Activated CD4-positive, alpha-beta memory T cell treated with anti-CD3 and anti-CD28 coated beads, Interleukin-2, amount 10 ng/mL, durations not matched to agents 7 days and 5 days (primary cell): ENCODE data around the gene ZBTB44. TPM values are rescaled to one million over a fixed set of nuclear protein-coding genes. Genes with fewer than 3 reads are reported as not detected.
"Not testable (repeated sequence)": the region's sequence is repeated elsewhere in the genome, so short reads cannot be mapped to it uniquely, and the experiment has no call there.

Experiments used
- CTCF ChIA-PET: fragments of 350-600 bp; sonication (Branson Sonifier 250); formaldehyde crosslinking; loops from one replicate; lab custom pipeline; 2021; ENCODE audit warnings: antibody characterized with exemption, inconsistent platforms; lab: Charles Lee
- POLR2A ChIA-PET: fragments of 350-600 bp; sonication (Branson Sonifier 250); formaldehyde crosslinking; loops from one replicate; lab custom pipeline; 2021; ENCODE audit warnings: antibody characterized with exemption; lab: Charles Lee
- DNase-seq: peaks from one replicate; pipeline ENCODE4 v3.0.0-alpha.2; 2020
- H3K27ac Mint-ChIP-seq: one replicate; pipeline ENCODE4 v1.8.0; 2021; ENCODE audit warnings: mild to moderate bottlenecking, mixed read lengths
- H3K27me3 Mint-ChIP-seq: one replicate; pipeline ENCODE4 v1.8.0; 2021; ENCODE audit warnings: mixed read lengths
- H3K36me3 Mint-ChIP-seq: one replicate; pipeline ENCODE4 v1.8.0; 2021; ENCODE audit warnings: low read depth, mixed read lengths
- H3K4me1 Mint-ChIP-seq: one replicate; pipeline ENCODE4 v1.8.0; 2021; ENCODE audit warnings: mixed read lengths
- H3K4me3 Mint-ChIP-seq: one replicate; pipeline ENCODE4 v1.8.0; 2021; ENCODE audit warnings: mild to moderate bottlenecking, mixed read lengths
- H3K9me3 Mint-ChIP-seq: one replicate; pipeline ENCODE4 v1.8.0; 2021; ENCODE audit warnings: mixed read lengths
- total RNA-seq, 2 experiments: library from RNA; stranded (reverse); gene quantifications; one replicate each; pipeline ENCODE4 v1.2.3, GENCODE V29; 2021

ZBTB44 gene
- 10 to 100 TPM; 51.2 to 51.7 TPM for total RNA-seq

GRCh38 chr11:130314750-130315285, at the start of gene ZBTB44:
Gene ZBTB44 (minus strand): TSS chr11:130314917. CDS start chr11:130261873, 53,044 bp downstream.
- DNase-seq, result peak; percentile 93
- peaks cover 5% of the 10 kb centered on the region for H3K36me3 Mint-ChIP-seq
- H3K27me3 Mint-ChIP-seq, result no peaks in the 10 kb centered on the region
- H3K4me3 Mint-ChIP-seq, result peak within 1 kb of the TSS; percentile 97
- ChIA-PET POLR2A (interaction anchor here (0.6 to 2.4 kb wide), 6 partner anchors 11 to 311 kb away, joined by 3 to 16 read pairs (median 4); no protein-coding TSS in a partner anchor), CTCF (interaction anchor here (1.0 kb wide), 1 partner anchor 102 kb away, joined by 4 read pairs; no protein-coding TSS in a partner anchor)
- no peaks in the 10 kb centered on the region for H3K9me3 Mint-ChIP-seq
- peak within 1 kb of the TSS; percentile 95 for H3K27ac Mint-ChIP-seq
- H3K4me1 Mint-ChIP-seq, result peaks cover 45% of the 10 kb centered on the region

- Mint-ChIP-seq H3K9me3 (peaks cover 6% of the 10 kb centered on the region), H3K4me1 (no peaks in the 10 kb centered on the region), H3K27me3 (peaks cover 10% of the 10 kb centered on the region), H3K27ac (no peak overlapping the region), H3K36me3 (peaks cover 4% of the 10 kb centered on the region), H3K4me3 (no peak overlapping the region)
- POLR2A ChIA-PET, result no interaction called here
- DNase-seq, result no peak
- CTCF ChIA-PET, result interaction anchor here (0.7 kb wide), 1 partner anchor 1316 kb away, joined by 3 read pairs; no protein-coding TSS in a partner anchor
These were observed 44.7 kb upstream of the ZBTB44 start for GRCh38 chr11:130359419-130359818.

- Mint-ChIP-seq H3K27ac (no peak overlapping the region), H3K9me3 (peaks cover 6% of the 10 kb centered on the region), H3K27me3 (peaks cover 12% of the 10 kb centered on the region), H3K4me3 (no peak overlapping the region), H3K36me3 (peaks cover 4% of the 10 kb centered on the region), H3K4me1 (no peaks in the 10 kb centered on the region)
- no peak for DNase-seq
- ChIA-PET CTCF (no interaction called here), POLR2A (no interaction called here)
These were observed 43.7 kb upstream of the ZBTB44 start for GRCh38 chr11:130358398-130358797.

- peaks cover 2% of the 10 kb centered on the region for H3K36me3 Mint-ChIP-seq
- H3K27ac Mint-ChIP-seq, result no peak overlapping the region
- H3K27me3 Mint-ChIP-seq, result no peaks in the 10 kb centered on the region
- ChIA-PET CTCF (no interaction called here), POLR2A (no interaction called here)
- H3K4me3 Mint-ChIP-seq, result no peak overlapping the region
- H3K9me3 Mint-ChIP-seq, result peaks cover 4% of the 10 kb centered on the region
- no peaks in the 10 kb centered on the region for H3K4me1 Mint-ChIP-seq
- no peak for DNase-seq
These were observed 32.5 kb upstream of the ZBTB44 start for GRCh38 chr11:130347261-130347660.

- POLR2A ChIA-PET, result no interaction called here
- Mint-ChIP-seq H3K4me1 (peaks cover 14% of the 10 kb centered on the region), H3K4me3 (no peak overlapping the region), H3K27me3 (no peaks in the 10 kb centered on the region), H3K9me3 (peaks cover 12% of the 10 kb centered on the region), H3K27ac (no peak overlapping the region), H3K36me3 (peaks cover 15% of the 10 kb centered on the region)
- no peak for DNase-seq
- CTCF ChIA-PET, result interaction anchor here (1.6 kb wide), 1 partner anchor 26 kb away, joined by 4 read pairs; no protein-coding TSS in a partner anchor
These were observed 30.1 kb upstream of the ZBTB44 start for GRCh38 chr11:130344841-130345240.

GRCh38 chr11:130340671-130341319, 26.1 kb upstream of the ZBTB44 start:
- POLR2A ChIA-PET, result interaction anchor here (0.6 to 2.5 kb wide), 6 partner anchors 21 to 338 kb away, joined by 3 to 9 read pairs (median 5); partner anchors contain the start of genes PRDM10 and ZBTB44
- Mint-ChIP-seq H3K4me1 (peaks cover 26% of the 10 kb centered on the region), H3K4me3 (no peak overlapping the region), H3K27ac (peak overlapping the region; percentile 83), H3K9me3 (peaks cover 32% of the 10 kb centered on the region), H3K36me3 (peaks cover 31% of the 10 kb centered on the region), H3K27me3 (no peaks in the 10 kb centered on the region)
- CTCF ChIA-PET, result no interaction called here
- peak; percentile 65 for DNase-seq

- Mint-ChIP-seq H3K27ac (peak overlapping the region; percentile 36), H3K36me3 (peaks cover 33% of the 10 kb centered on the region), H3K9me3 (peaks cover 32% of the 10 kb centered on the region), H3K4me3 (no peak overlapping the region), H3K27me3 (no peaks in the 10 kb centered on the region), H3K4me1 (peaks cover 26% of the 10 kb centered on the region)
- DNase-seq, result no peak
- POLR2A ChIA-PET, result interaction anchor here (0.8 kb wide), 1 partner anchor 24 kb away, joined by 3 read pairs; the partner anchor contains the start of gene ZBTB44
- CTCF ChIA-PET, result interaction anchor here (1.2 kb wide), 1 partner anchor 9 kb away, joined by 4 read pairs; no protein-coding TSS in a partner anchor
These were observed 23.9 kb upstream of the ZBTB44 start for GRCh38 chr11:130338667-130339066.

GRCh38 chr11:130337281-130338089, 22.8 kb upstream of the ZBTB44 start:
- no peak for DNase-seq
- CTCF ChIA-PET, result no interaction called here

GRCh38 chr11:130331397-130331796, 16.7 kb upstream of the ZBTB44 start:
- POLR2A ChIA-PET, H3K4me3 Mint-ChIP-seq: not testable (repeated sequence)

More at GRCh38 chr11:130337281-130338089, 22.8 kb upstream of the ZBTB44 start:
- Mint-ChIP-seq H3K4me1 (peaks cover 26% of the 10 kb centered on the region), H3K4me3 (no peak overlapping the region), H3K36me3 (peaks cover 30% of the 10 kb centered on the region), H3K9me3 (peaks cover 28% of the 10 kb centered on the region), H3K27ac (no peak overlapping the region), H3K27me3 (peaks cover 2% of the 10 kb centered on the region)
- POLR2A ChIA-PET, result no interaction called here

GRCh38 chr11:130330101-130330684, 15.5 kb upstream of the ZBTB44 start:
- Mint-ChIP-seq H3K36me3 (no peaks in the 10 kb centered on the region), H3K27me3 (peaks cover 2% of the 10 kb centered on the region), H3K4me1 (no peaks in the 10 kb centered on the region), H3K9me3 (peaks cover 8% of the 10 kb centered on the region), H3K27ac (no peak overlapping the region), H3K4me3 (no peak overlapping the region)
- ChIA-PET POLR2A (interaction anchor here (1.3 kb wide), 1 partner anchor 64 kb away, joined by 4 read pairs; no protein-coding TSS in a partner anchor), CTCF (interaction anchor here (1.0 kb wide), 1 partner anchor 8 kb away, joined by 4 read pairs; no protein-coding TSS in a partner anchor)
- DNase-seq, result no peak

More at GRCh38 chr11:130331397-130331796, 16.7 kb upstream of the ZBTB44 start:
- H3K9me3 Mint-ChIP-seq, result peaks cover 11% of the 10 kb centered on the region
- CTCF ChIA-PET, H3K36me3 Mint-ChIP-seq, H3K27ac Mint-ChIP-seq, DNase-seq, H3K27me3 Mint-ChIP-seq, H3K4me1 Mint-ChIP-seq: not testable (repeated sequence)

- POLR2A ChIA-PET, result no interaction called here
- no peaks in the 10 kb centered on the region for H3K4me1 Mint-ChIP-seq
- H3K27me3 Mint-ChIP-seq, result no peaks in the 10 kb centered on the region
- H3K36me3 Mint-ChIP-seq, result no peaks in the 10 kb centered on the region
- H3K9me3 Mint-ChIP-seq, result peaks cover 8% of the 10 kb centered on the region
- H3K27ac Mint-ChIP-seq, result no peak overlapping the region
- DNase-seq, result no peak
- CTCF ChIA-PET, result no interaction called here
- H3K4me3 Mint-ChIP-seq, result no peak overlapping the region
These were observed 13.7 kb upstream of the ZBTB44 start for GRCh38 chr11:130328420-130328819.

GRCh38 chr11:130327716-130328115, 13.0 kb upstream of the ZBTB44 start:
- Mint-ChIP-seq H3K9me3 (peaks cover 8% of the 10 kb centered on the region), H3K4me3 (no peak overlapping the region), H3K36me3 (peaks cover 2% of the 10 kb centered on the region), H3K27ac (no peak overlapping the region), H3K27me3 (no peaks in the 10 kb centered on the region), H3K4me1 (no peaks in the 10 kb centered on the region)
- CTCF ChIA-PET, result no interaction called here
- no peak for DNase-seq
- POLR2A ChIA-PET, result no interaction called here
